Ascending aorta (tissue), 2 donors: ENCODE data around the gene ALDH7A1. TPM values are rescaled to one million over a fixed set of nuclear protein-coding genes. Genes with fewer than 3 reads are reported as not detected.
A peak's percentile ranks its signal among the peaks of the same experiment; 100 is the strongest.

Experiments
- DNase-seq, 2 donors: peaks; one replicate each; pipeline ENCODE4 v3.0.0-alpha.2; 2019; ENCODE audit warnings: low spot score in 2 of 2
- H3K27ac ChIP-seq, 2 donors: fragments of 200-600 bp; sonication (generic); one replicate each; pipeline ENCODE4 v1.5.1; 2016 to 2017; ENCODE audit warnings: mild to moderate bottlenecking in 1 of 2
- H3K27me3 ChIP-seq: fragments of 200-600 bp; sonication (generic); one replicate; pipeline ENCODE4 v1.5.1; 2017
- H3K36me3 ChIP-seq, 2 donors: fragments of 200-600 bp; sonication (generic); one replicate each; pipeline ENCODE4 v1.5.1; 2016
- H3K4me1 ChIP-seq, 2 donors: fragments of 200-600 bp; sonication (generic); one replicate each; pipeline ENCODE4 v1.5.1; 2016 to 2017; ENCODE audit warnings: mild to moderate bottlenecking in 1 of 2
- H3K4me3 ChIP-seq, 2 donors: fragments of 200-600 bp; sonication (generic); one replicate each; pipeline ENCODE4 v1.5.1; 2016 to 2017; ENCODE audit warnings: mild to moderate bottlenecking in 1 of 2
- H3K9me3 ChIP-seq, 2 donors: fragments of 200-600 bp; sonication (generic); one replicate each; pipeline ENCODE4 v1.5.1; 2016
- intact Hi-C: fragments of 100-400 bp; cut with DNase I; formaldehyde crosslinking; loops from one replicate; pipeline ENCODE4 v1.15.1; 2023
- total RNA-seq: library from RNA; depleted of rRNA; stranded (reverse); fragments of >200 nt; gene quantifications from one replicate; pipeline ENCODE4 v1.1.0, GENCODE V29; 2016
- TF ChIP-seq, protein P1 (sequence below), 3 experiments: fragments of 200-600 bp in 2 of 3; fragments of 450-650 bp in 1 of 3; sonication (generic) in 2 of 3; IDR thresholded peaks; one replicate each; pipeline ENCODE4 v1.5.1; 2016 to 2019; ENCODE audit warnings: antibody characterized with exemption in 3 of 3, mild to moderate bottlenecking in 1 of 3, moderate library complexity in 1 of 3

ALDH7A1 gene
- total RNA-seq, 1 donor from 2014 or later: 1.4 TPM

DNA sequence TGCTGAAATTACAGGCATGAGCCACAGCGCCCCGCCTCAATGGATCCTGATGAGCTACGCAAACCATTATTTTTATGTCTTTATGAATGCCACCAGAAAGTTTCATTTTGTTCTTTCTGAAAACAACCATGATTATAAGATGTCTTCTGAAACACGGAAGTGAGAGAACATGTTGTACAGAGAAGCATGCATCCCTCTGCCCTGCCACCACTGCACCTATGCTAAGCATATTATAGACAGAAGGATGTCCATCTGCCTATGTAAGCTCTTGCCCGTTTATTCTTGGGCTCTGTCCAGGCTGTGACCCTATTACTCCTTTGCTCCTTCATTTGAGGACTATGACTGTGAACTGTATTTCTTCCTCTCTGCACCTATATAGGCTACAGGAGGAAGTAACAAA lies 97.5 kb downstream of the ALDH7A1 start:
- H3K4me3 ChIP-seq: no peak overlapping the region
- no peak for DNase-seq
- TF ChIP-seq, protein P1, sequence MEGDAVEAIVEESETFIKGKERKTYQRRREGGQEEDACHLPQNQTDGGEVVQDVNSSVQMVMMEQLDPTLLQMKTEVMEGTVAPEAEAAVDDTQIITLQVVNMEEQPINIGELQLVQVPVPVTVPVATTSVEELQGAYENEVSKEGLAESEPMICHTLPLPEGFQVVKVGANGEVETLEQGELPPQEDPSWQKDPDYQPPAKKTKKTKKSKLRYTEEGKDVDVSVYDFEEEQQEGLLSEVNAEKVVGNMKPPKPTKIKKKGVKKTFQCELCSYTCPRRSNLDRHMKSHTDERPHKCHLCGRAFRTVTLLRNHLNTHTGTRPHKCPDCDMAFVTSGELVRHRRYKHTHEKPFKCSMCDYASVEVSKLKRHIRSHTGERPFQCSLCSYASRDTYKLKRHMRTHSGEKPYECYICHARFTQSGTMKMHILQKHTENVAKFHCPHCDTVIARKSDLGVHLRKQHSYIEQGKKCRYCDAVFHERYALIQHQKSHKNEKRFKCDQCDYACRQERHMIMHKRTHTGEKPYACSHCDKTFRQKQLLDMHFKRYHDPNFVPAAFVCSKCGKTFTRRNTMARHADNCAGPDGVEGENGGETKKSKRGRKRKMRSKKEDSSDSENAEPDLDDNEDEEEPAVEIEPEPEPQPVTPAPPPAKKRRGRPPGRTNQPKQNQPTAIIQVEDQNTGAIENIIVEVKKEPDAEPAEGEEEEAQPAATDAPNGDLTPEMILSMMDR (IDR thresholded peaks at IDR 0.05): no peak
- peak overlapping the region in 1 of 2 donors; percentile 7 for H3K27ac ChIP-seq
- intact Hi-C loops: no loop called here
- no peaks in the 10 kb centered on the region for H3K4me1 ChIP-seq
- no peaks in the 10 kb centered on the region for H3K27me3 ChIP-seq
- H3K9me3 ChIP-seq: no peaks in the 10 kb centered on the region
- H3K36me3 ChIP-seq: peaks cover 16 to 26% of the 10 kb centered on the region in 2 donors

DNA sequence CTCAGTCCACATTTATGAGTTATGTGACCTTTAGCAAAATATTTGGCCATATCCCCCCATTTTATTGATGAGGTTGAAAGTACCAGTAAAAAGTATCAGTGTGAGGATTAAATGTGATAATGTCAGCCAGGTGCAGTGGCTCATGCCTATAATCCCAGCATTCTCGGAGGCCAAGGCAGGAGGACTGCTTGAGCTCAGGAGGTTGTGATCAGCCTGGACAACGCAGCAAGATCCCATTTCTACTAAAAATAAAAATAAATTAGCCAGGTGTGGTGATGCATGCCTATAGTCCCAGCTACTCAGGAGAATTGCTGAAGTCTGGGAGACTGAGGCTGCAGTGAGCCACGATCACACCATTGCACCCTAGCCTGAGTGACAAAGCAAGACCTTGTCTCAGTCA lies 100.6 kb downstream of the ALDH7A1 start:
- H3K9me3 ChIP-seq: no peaks in the 10 kb centered on the region
- no peaks in the 10 kb centered on the region for H3K27me3 ChIP-seq
- H3K4me3 ChIP-seq: no peak overlapping the region
- H3K4me1 ChIP-seq: peaks cover 0 to 6% of the 10 kb centered on the region in 2 donors
- peaks cover 33 to 57% of the 10 kb centered on the region in 2 donors for H3K36me3 ChIP-seq
- TF ChIP-seq, protein P1 (IDR thresholded peaks at IDR 0.05): no peak
- DNase-seq: no peak
- intact Hi-C loops: loop anchor here (5.0 kb wide), 1 partner anchor 43 kb away; no protein-coding TSS in a partner anchor
- no peak overlapping the region for H3K27ac ChIP-seq

DNA sequence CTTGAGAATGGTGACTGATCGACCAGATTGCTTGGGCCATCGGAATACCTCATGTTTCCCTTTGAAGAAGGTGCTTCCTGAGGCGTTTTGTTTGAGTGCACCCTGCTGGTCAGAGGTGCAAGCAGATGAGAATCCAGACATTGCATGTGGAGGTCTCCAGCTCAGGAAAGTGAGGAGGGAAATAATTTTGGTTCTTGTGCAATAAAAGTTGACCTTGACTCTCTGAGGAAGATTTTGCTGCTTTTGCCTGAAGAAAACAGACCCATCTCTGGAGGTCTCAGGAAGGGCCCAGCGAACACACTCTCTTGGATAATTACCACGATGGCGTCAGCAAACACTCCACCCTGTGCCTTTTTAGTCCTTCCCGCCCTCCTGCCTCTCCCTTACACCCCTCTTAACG lies 102.1 kb downstream of the ALDH7A1 start:
- DNase-seq: no peak
- TF ChIP-seq, protein P1 (IDR thresholded peaks at IDR 0.05): peak in 1 of 3 experiments; percentile 30
- H3K36me3 ChIP-seq: peaks cover 46 to 71% of the 10 kb centered on the region in 2 donors
- intact Hi-C loops: loop anchor here (5.0 kb wide), 1 partner anchor 44 kb away; no protein-coding TSS in a partner anchor
- H3K9me3 ChIP-seq: no peaks in the 10 kb centered on the region
- no peak overlapping the region for H3K4me3 ChIP-seq
- peak overlapping the region in 1 of 2 donors; percentile 23 for H3K27ac ChIP-seq
- no peaks in the 10 kb centered on the region for H3K27me3 ChIP-seq
- peaks cover 0 to 9% of the 10 kb centered on the region in 2 donors for H3K4me1 ChIP-seq

DNA sequence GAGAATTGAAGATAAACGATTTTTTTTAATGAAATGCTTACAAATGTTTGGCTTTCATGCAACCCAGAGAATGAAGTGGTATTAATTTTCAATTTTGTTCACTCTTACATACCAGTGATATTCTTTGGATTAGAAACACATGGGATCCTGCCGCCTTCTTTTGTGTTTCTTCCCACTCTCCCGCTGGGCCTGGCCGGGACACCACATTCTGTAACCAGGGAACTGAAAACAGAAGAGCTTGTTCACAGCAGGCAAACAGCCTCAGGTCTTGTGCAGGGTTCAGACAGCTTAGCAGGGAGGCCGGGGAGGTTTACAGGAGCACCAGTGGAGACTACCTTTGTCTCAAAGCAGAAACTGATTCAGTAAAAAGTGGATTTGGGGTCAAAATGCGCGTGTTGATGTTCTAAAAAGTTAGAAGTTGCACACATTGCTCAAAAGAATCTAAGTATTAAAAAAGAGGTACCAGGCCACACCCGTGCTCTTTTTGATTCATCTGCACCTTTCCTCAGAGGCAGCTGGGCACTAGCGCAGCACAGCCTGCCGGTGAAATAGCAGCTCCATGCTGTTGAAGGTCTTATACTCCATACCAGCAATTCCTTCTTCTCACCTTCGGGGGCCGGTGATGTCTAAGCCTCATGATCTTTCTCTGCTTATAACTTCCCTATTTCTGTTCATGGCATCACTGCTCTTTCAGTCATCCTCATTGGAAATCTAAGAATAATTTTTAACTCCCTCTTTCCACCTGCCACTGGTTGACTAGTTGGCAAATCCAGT lies 104.7 kb downstream of the ALDH7A1 start:
- H3K9me3 ChIP-seq: no peaks in the 10 kb centered on the region
- no peak overlapping the region for H3K4me3 ChIP-seq
- TF ChIP-seq, protein P1 (IDR thresholded peaks at IDR 0.05): no peak
- no peaks in the 10 kb centered on the region for H3K27me3 ChIP-seq
- peaks cover 5 to 19% of the 10 kb centered on the region in 2 donors for H3K4me1 ChIP-seq
- no peak for DNase-seq
- intact Hi-C loops: loop anchor here (5.0 kb wide), 1 partner anchor 47 kb away; no protein-coding TSS in a partner anchor
- peaks cover 61 to 93% of the 10 kb centered on the region in 2 donors for H3K36me3 ChIP-seq
- peak overlapping the region; percentile 63 to 65 for H3K27ac ChIP-seq

DNA sequence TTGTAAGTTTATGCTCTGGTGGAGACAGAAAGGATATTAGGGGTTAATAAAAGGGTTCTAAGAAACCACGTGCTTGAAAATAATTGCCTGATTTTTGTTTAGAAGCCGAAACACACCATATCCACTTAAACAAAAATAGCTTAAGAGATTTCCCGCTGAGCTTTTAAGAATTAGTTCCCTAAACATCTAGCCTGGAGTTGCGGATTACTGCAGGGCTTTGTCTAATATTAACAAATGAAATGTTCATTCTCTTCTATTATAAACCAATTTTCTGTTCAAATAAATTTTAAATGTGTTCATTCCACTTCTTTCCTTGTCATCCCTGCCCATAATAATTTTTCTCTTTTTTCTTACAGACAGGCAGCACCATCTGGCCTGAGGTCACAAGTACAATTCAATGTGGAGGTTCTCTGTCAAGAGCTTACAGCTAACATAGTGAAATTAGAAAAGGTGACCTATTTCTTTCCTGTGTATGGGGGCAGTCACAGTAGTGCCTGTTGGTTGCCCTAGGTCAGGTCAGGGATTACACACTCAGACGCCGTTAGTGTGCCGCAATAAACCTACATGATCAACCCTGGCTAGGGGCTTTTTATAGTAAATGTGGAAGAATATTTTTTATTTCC lies 106.5 kb downstream of the ALDH7A1 start:
- Histone ChIP-seq H3K27ac (peak overlapping the region; percentile 63 to 65), H3K36me3 (peaks cover 67 to 96% of the 10 kb centered on the region in 2 donors), H3K4me3 (no peak overlapping the region), H3K4me1 (peaks cover 8 to 19% of the 10 kb centered on the region in 2 donors), H3K9me3 (no peaks in the 10 kb centered on the region), H3K27me3 (no peaks in the 10 kb centered on the region)
- TF ChIP-seq, protein P1 (IDR thresholded peaks at IDR 0.05): no peak
- no peak for DNase-seq
- intact Hi-C loops: loop anchor here (5.0 kb wide), 1 partner anchor 136 kb away; no protein-coding TSS in a partner anchor
